OCI-LY1 (cell line): ENCODE data around the gene FARP1.

Experiments used
- H2AFZ ChIP-seq: fragments of 200-600 bp; sonication (generic), shearing (Covaris generic); 2 replicates; pipeline ENCODE4 v1.6.0; 2014; ENCODE audit warnings: antibody characterized with exemption, mild to moderate bottlenecking, low read length
- H3F3A ChIP-seq: fragments of 200-600 bp; sonication (generic), shearing (Covaris generic); 2 replicates; pipeline ENCODE4 v1.6.0; 2014; ENCODE audit warnings: mild to moderate bottlenecking, antibody characterized with exemption, low read length, moderate library complexity; ENCODE audit not compliant: insufficient read depth
- H3K27ac ChIP-seq: fragments of 200-600 bp; sonication (generic); 2 replicates; pipeline ENCODE4 v1.5.1; 2014; ENCODE audit warnings: low read length, mixed run types, mild to moderate bottlenecking, low read depth; ENCODE audit not compliant: poor library complexity, severe bottlenecking
- H3K27me3 ChIP-seq: fragments of 200-600 bp; sonication (generic); 2 replicates; pipeline ENCODE4 v1.6.0; 2014; ENCODE audit warnings: antibody characterized with exemption, mild to moderate bottlenecking, low read length, moderate library complexity; ENCODE audit not compliant: insufficient read depth
- H3K36me3 ChIP-seq: fragments of 200-600 bp; sonication (generic); 2 replicates; pipeline ENCODE4 v1.6.1; 2014; ENCODE audit warnings: mild to moderate bottlenecking, antibody characterized with exemption, low read length, moderate library complexity, mixed read lengths; ENCODE audit not compliant: insufficient read depth
- H3K4me1 ChIP-seq: fragments of 200-600 bp; sonication (generic); 2 replicates; pipeline ENCODE4 v1.5.1; 2014; ENCODE audit warnings: mild to moderate bottlenecking, low read length, moderate library complexity; ENCODE audit not compliant: insufficient read depth, severe bottlenecking
- H3K4me2 ChIP-seq: fragments of 200-600 bp; sonication (generic), shearing (Covaris generic); 2 replicates; pipeline ENCODE4 v1.6.1; 2014; ENCODE audit warnings: low read length
- H3K4me3 ChIP-seq: fragments of 200-600 bp; sonication (generic); 2 replicates; pipeline ENCODE4 v1.5.1; 2014; ENCODE audit warnings: low read length, low read depth, mild to moderate bottlenecking, mixed read lengths; ENCODE audit not compliant: poor library complexity, severe bottlenecking
- H3K79me2 ChIP-seq: fragments of 200-600 bp; shearing (Covaris generic); 2 replicates; pipeline ENCODE4 v1.6.1; 2016; ENCODE audit warnings: mixed run types, low read length, mixed read lengths; ENCODE audit not compliant: insufficient read depth
- H3K9ac ChIP-seq: fragments of 200-600 bp; sonication (generic), shearing (Covaris generic); 2 replicates; pipeline ENCODE4 v1.6.1; 2014; ENCODE audit warnings: mild to moderate bottlenecking, low read length, mixed read lengths
- H3K9me2 ChIP-seq: fragments of 200-600 bp; sonication (generic), shearing (Covaris generic); 2 replicates; pipeline ENCODE4 v1.6.1; 2014; ENCODE audit warnings: low read depth, mild to moderate bottlenecking, low read length, mixed read lengths
- H3K9me3 ChIP-seq: fragments of 200-600 bp; shearing (Covaris generic); 2 replicates; pipeline ENCODE4 v1.6.1; 2014; ENCODE audit warnings: low read length, mixed read lengths
- H4K20me1 ChIP-seq: fragments of 200-600 bp; sonication (generic), shearing (Covaris generic); 2 replicates; pipeline ENCODE4 v1.6.0; 2016; ENCODE audit warnings: mild to moderate bottlenecking, low read length; ENCODE audit not compliant: insufficient read depth
- CTCF ChIP-seq: fragments of 200-600 bp; sonication (generic), shearing (Covaris generic); IDR thresholded peaks from 2 replicates; pipeline ENCODE4 v1.5.1; 2017; ENCODE audit warnings: mild to moderate bottlenecking, antibody characterized with exemption, low read length, moderate library complexity, mixed read lengths
- EZH2 ChIP-seq: fragments of 200-600 bp; sonication (generic), shearing (Covaris generic); IDR thresholded peaks from 2 replicates; pipeline ENCODE4 v1.8.0; 2017; ENCODE audit warnings: borderline replicate concordance, mixed run types, mild to moderate bottlenecking, antibody characterized with exemption, low read length, moderate library complexity, mixed read lengths

Gene FARP1

GRCh38 chr13:98264877-98265276, 122.0 kb downstream of the FARP1 start:
- H3F3A ChIP-seq = no peaks in the 10 kb centered on the region
- no peaks in the 10 kb centered on the region for H3K9me3 ChIP-seq
- no peak overlapping the region for H3K4me2 ChIP-seq
- H3K36me3 ChIP-seq = no peaks in the 10 kb centered on the region
- H3K9me2 ChIP-seq = no peaks in the 10 kb centered on the region
- H3K9ac ChIP-seq = no peak overlapping the region
- H2AFZ ChIP-seq = no peak overlapping the region
- H3K79me2 ChIP-seq = no peaks in the 10 kb centered on the region
- no peak overlapping the region for H3K4me3 ChIP-seq
- no peaks in the 10 kb centered on the region for H3K27me3 ChIP-seq
- no peaks in the 10 kb centered on the region for H3K4me1 ChIP-seq
- H3K27ac ChIP-seq = no peak overlapping the region
- H4K20me1 ChIP-seq = no peaks in the 10 kb centered on the region
- TF ChIP-seq EZH2 (no peak), CTCF (no peak)

DNA sequence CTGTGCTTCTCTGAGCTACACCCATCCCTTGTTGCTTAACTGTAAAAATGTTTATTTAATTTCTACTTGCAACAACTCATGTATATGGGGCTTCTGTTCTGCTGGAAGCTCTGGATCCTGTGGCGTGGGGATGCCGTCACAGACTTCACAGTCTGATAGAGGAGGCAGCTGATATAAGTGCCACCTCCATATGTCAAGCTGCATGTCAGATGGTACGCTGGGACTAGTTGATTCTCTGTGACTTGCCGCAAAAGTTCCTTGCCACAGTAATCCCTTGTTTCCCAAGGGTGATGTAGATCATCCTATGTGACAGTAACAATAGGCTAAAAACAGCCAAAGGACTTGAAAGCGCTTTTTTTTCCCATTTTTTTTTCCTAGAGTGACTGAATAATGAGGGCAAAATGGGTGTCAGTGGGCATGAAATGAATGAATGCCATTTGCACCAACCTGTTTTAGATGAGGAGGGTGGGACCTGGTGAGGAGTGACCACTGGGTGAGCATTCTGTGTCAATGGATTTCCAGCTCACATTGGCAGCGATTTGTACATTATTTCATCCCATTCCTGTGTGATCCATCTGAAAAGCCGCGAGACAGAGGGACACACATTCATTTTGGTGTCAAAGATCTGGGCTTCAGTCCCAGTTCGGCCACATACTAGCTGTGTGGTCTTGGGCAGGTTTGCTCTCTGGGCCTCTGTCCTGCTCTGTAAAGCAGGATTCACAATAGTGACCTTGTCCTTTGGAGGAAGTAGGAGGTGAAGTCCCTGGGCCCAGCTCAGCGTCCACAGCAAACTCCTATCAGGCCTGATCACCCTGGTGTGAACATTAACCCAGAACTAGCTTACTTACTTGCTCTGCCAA, 123.0 kb downstream of the FARP1 start:
- TF ChIP-seq EZH2 (no peak), CTCF (no peak)
- H4K20me1 ChIP-seq = no peaks in the 10 kb centered on the region
- no peaks in the 10 kb centered on the region for H3K27me3 ChIP-seq
- H3K4me3 ChIP-seq = no peak overlapping the region
- no peaks in the 10 kb centered on the region for H3K79me2 ChIP-seq
- no peaks in the 10 kb centered on the region for H3K9me2 ChIP-seq
- no peaks in the 10 kb centered on the region for H3K4me1 ChIP-seq
- no peaks in the 10 kb centered on the region for H3K9me3 ChIP-seq
- no peaks in the 10 kb centered on the region for H3F3A ChIP-seq
- H3K4me2 ChIP-seq = no peak overlapping the region
- no peaks in the 10 kb centered on the region for H3K36me3 ChIP-seq
- H2AFZ ChIP-seq = no peak overlapping the region
- H3K9ac ChIP-seq = no peak overlapping the region
- no peak overlapping the region for H3K27ac ChIP-seq

DNA sequence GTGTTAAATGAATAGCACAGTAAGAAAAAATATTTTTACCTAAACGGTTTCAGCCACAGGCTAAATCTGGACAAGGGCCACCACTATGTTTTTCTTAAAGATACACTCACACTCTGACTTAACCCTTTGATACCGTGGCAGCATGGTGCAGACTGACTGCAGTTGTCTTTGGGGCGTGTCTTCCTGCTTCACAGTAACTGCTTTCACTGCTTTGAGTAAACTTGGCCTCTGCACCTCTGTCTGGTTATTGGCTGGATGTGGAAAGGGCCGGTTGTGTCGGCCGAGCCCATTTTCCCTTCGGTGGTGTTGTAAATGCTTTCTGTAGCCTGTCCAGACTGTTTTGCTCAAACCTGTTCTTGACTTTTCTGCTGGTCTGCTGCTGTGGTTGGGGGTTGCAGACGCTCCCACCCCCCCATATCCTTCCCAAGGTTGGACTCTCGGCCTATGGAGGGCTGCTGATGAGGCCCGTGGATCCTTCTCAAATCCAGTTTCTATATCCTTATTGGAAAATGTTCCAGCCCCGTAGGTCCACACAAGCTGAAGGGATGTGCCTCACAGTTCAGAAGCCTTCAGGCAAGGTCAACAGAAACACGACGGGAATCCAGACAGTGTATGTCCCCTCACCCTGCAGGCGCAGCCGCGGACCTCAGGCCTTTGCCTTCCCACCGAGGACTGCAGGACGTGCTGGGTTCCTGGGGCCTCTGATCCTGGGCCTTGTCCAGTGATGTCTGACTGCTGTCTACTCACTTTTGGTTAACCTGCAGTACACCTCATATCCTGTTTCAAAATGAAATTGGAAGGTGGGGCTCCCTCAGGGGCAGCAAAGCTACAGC, 124.4 kb downstream of the FARP1 start:
- no peaks in the 10 kb centered on the region for H3K27me3 ChIP-seq
- H3K36me3 ChIP-seq = no peaks in the 10 kb centered on the region
- no peak overlapping the region for H3K9ac ChIP-seq
- no peak overlapping the region for H2AFZ ChIP-seq
- no peaks in the 10 kb centered on the region for H3K9me3 ChIP-seq
- H3K4me1 ChIP-seq = no peaks in the 10 kb centered on the region
- no peaks in the 10 kb centered on the region for H3F3A ChIP-seq
- TF ChIP-seq EZH2 (no peak), CTCF (no peak)
- H3K4me3 ChIP-seq = no peak overlapping the region
- H3K79me2 ChIP-seq = no peaks in the 10 kb centered on the region
- no peaks in the 10 kb centered on the region for H3K9me2 ChIP-seq
- no peak overlapping the region for H3K4me2 ChIP-seq
- H3K27ac ChIP-seq = no peak overlapping the region
- no peaks in the 10 kb centered on the region for H4K20me1 ChIP-seq
